Motor neuron (in vitro differentiated cells): Measurements from ENCODE around the gene LPIN3. TPM values are rescaled to one million over a fixed set of nuclear protein-coding genes. Genes with fewer than 3 reads are reported as not detected.
A peak's percentile ranks its signal among the peaks of the same experiment; 100 is the strongest.

Experiments used
- ATAC-seq, 8 experiments: fragments of 200-7000 bp; cut with Tn5 transposase; replicated peaks in 6 of 8; 2 replicates each; pipeline ENCODE4 v1.8.0; 2021; ENCODE audit warnings: mild to moderate bottlenecking in 8 of 8, moderate library complexity in 8 of 8
- H3K27ac ChIP-seq, 2 donors: fragments of 250-450 bp; sonication (Bioruptor Pico); 2 replicates each; pipeline ENCODE4 v1.9.0; 2021; ENCODE audit warnings: antibody characterized with exemption in 2 of 2, mild to moderate bottlenecking in 2 of 2, moderate library complexity in 1 of 2
- H3K4me1 ChIP-seq, 2 donors: fragments of 250-450 bp; sonication (Bioruptor Pico); replicated peaks in 1 of 2; 2 replicates each; pipeline ENCODE4 v1.6.1; 2021; ENCODE audit warnings: antibody characterized with exemption in 2 of 2, mild to moderate bottlenecking in 2 of 2, moderate library complexity in 1 of 2
- H3K4me3 ChIP-seq, 5 donors: fragments of 250-450 bp; sonication (Bioruptor Pico); 2 replicates each; pipeline ENCODE4 v1.9.0; 2021; ENCODE audit warnings: antibody characterized with exemption in 5 of 5, mild to moderate bottlenecking in 5 of 5, moderate library complexity in 4 of 5
- WGBS, 10 experiments: fragments of 450-650 bp; shearing (Covaris generic); methylation state at CpG; one replicate each; pipeline ENCODE4 v1.0.0; 2022; 5-methylcytosine and 5-hydroxymethylcytosine counted together
- in situ Hi-C, 9 experiments: fragments of 400-800 bp; cut with MboI; loops; one replicate each; pipeline ENCODE4 v1.15.0; 2021; ENCODE audit warnings: low sequenced_read_pairs in 9 of 9, low pct_unique_long_range_greater_than_20kb in 2 of 9; ENCODE audit not compliant: unreplicated experiment in 9 of 9
- total RNA-seq, 8 experiments: library from RNA; unstranded; fragments of 300-600 nt; gene quantifications; 2 replicates each; pipeline versions ENCODE4 v1.2.3 to v1.2.4, GENCODE V29; 2022

LPIN3 gene
- total RNA-seq, 8 experiments from 2014 or later = 0.43 to 21.1 (median 1.9) TPM

GRCh38 chr20:41358230-41358629, 17.6 kb downstream of the LPIN3 start:
- no peak overlapping the region for H3K27ac ChIP-seq
- in situ Hi-C loops = no loop called here
- WGBS, 10 experiments = 67 to 100% (median 97%) methylated on average over 1 to 3 of the region's 9 CpGs; no CpG with 5 or more reads in 4 of the 10 experiments
- ATAC-seq = no peak
- no peaks in the 10 kb centered on the region for H3K4me1 ChIP-seq
- H3K4me3 ChIP-seq = no peak overlapping the region

DNA sequence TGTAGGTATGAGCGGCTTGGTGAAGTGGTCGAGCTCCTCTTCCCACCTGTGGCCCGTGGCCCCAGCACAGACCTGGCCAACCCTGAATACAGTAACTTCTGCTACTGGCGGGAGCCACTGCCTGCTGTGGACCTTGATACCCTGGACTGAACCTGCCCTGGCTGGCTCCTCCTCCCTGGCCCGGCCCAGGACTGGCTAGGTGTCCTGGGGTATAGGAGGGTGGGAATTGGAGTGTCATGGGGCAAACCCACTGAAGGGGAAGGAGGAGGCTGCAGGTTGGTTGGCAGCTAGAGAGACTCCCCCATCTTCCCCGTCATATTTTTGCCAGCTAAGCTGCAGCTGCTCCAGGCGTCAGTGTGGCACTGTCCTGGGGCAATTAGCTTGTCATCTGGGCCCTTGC, 18.1 kb downstream of the LPIN3 start:
- no peak overlapping the region for H3K27ac ChIP-seq
- no peak overlapping the region for H3K4me3 ChIP-seq
- no peaks in the 10 kb centered on the region for H3K4me1 ChIP-seq
- in situ Hi-C loops = no loop called here
- 80 to 100% (median 90%) methylated on average over 1 to 4 of the region's 7 CpGs; no CpG with 5 or more reads in 4 of the 10 experiments for WGBS, 10 experiments
- ATAC-seq = no peak

GRCh38 chr20:41359541-41360011, 19.0 kb downstream of the LPIN3 start:
- Histone ChIP-seq H3K4me1 (no peaks in the 10 kb centered on the region), H3K27ac (no peak overlapping the region), H3K4me3 (no peak overlapping the region)
- no peak for ATAC-seq
- 74 to 96% (median 82%) methylated on average over 1 to 5 of the region's 9 CpGs; no CpG with 5 or more reads in 5 of the 10 experiments for WGBS, 10 experiments
- in situ Hi-C loops = no loop called here

DNA sequence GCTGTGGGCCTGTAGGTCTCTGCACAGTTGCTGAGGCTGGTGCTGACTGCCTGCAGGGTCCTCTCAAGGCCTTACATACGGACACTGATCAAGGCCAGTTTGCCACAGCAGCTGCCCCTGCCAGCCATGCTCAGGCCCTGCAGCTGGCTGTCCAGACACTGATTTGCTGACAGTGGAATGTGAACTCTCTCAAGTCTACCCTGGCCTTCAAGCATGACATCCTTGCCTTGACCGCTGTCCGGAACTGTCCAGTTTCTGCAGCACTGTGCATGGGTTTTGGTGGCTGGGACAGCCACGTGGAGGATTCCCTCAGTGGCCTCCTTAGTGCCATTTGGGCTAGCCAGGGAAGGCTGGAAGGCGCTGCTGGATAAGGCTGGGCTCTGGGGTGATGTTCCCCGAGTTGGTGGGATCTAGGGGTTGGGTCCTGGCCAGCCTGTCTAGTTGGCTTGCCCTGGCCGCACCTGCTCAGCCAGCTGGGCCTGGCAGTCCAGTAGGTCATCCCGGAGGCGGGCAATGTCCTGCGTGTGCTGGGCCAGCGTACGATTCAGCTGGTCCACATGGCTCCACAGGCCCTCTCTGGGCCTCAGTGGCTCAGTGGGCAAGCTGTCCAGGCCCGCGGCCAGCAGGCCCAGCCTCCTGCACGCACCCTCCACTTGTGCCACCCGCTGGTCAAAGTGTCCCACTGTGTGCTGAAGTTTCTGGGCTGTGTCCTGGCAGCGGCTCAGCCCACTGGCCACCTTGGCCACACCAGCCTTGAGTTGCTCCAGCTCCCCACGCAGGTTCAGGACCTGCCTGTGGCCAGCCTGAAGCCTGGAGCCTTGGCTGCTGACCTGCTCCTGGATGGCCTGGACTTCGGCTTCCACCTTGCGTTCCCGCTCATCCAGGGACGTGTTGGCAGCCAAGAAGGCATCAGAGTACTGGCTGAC, 20.5 kb downstream of the LPIN3 start:
- H3K27ac ChIP-seq = no peak overlapping the region
- WGBS, 10 experiments = 80 to 92% (median 90%) methylated on average over 2 to 7 of the region's 22 CpGs; no CpG with 5 or more reads in 6 of the 10 experiments
- H3K4me3 ChIP-seq = no peak overlapping the region
- in situ Hi-C loops = no loop called here
- H3K4me1 ChIP-seq = no peaks in the 10 kb centered on the region
- no peak for ATAC-seq

DNA sequence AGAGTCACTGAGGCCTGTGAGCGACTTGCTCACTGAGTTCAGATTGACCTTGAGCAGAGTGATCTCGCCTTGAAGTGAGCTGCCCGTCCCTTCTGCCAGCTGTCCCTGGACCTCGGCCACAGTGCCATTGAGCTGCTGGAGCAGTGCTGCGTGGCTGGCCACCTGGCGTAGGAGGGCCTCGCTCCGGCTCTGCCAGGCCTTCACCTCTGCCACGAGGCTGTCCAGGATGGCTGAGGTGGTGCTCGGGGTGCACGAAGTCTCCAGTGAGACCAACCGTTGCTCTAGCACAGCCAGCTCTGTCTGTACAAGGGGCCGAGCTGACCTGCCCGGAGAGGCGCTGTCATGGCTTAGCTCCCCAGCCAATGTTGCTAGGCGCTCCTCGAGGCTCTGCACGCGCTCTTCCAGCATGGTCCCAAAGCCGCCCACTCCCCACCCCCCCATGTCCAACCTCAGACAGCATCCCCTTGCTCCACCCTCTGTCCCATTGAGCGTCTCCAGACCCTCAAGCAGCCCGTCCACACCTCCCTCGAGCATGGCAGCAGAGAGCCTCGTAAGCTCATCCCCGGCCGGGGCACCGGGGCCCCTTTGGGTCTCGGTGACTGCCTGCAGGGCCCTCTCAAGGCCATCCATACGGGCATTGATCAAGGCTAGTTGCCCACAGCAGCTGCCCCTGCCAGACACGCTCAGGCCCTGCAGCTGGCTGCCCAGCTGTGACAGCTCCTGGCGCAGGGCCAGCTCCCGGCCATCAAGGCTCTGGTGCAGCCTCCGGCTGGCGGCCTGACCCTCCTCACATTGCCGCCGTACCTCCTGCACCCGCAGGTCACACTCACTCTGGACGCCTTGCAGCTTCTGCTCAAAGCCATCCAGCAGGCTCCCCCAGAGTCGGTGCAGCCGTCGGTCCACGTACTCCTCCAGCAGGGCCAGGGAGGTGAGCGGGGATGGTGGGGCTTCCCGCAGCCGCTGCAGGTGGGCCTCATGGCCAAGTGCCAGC, 21.4 kb downstream of the LPIN3 start:
- in situ Hi-C loops = no loop called here
- H3K27ac ChIP-seq = no peak overlapping the region
- 60 to 82% (median 82%) methylated on average over 3 to 12 of the region's 45 CpGs; no CpG with 5 or more reads in 7 of the 10 experiments for WGBS, 10 experiments
- no peak overlapping the region for H3K4me3 ChIP-seq
- ATAC-seq = no peak
- H3K4me1 ChIP-seq = no peaks in the 10 kb centered on the region

DNA sequence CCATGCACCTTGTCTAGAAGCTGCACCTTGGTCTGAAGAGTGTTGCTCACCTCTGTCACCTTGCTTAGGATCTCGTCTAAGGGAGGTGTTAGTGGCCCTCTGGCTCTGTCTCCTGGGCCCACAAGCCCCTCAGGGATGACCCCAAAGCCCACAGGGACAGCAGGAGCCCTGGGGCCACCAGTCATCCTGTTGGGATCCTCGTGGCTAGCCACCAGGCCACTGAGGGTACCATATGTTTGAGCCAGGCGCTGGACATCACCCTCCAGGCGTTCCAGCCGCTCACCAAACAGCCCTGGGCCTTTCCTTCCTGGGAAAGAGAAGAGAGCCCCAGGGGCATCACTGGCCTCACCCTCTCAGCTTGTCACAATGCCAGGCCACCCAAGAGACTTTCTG, 22.1 kb downstream of the LPIN3 start:
- H3K4me3 ChIP-seq = no peak overlapping the region
- no peaks in the 10 kb centered on the region for H3K4me1 ChIP-seq
- ATAC-seq = no peak
- in situ Hi-C loops = no loop called here
- 83 to 100% (median 100%) methylated on average over 1 to 3 of the region's 5 CpGs; no CpG with 5 or more reads in 6 of the 10 experiments for WGBS, 10 experiments
- H3K27ac ChIP-seq = no peak overlapping the region

- WGBS, 10 experiments = 0 to 100% (median 67%) methylated on average over 1 to 5 of the region's 7 CpGs; no CpG with 5 or more reads in 6 of the 10 experiments
- Histone ChIP-seq H3K4me3 (no peak overlapping the region), H3K27ac (no peak overlapping the region), H3K4me1 (no peaks in the 10 kb centered on the region)
- in situ Hi-C loops = no loop called here
- ATAC-seq = no peak
These were observed 23.0 kb downstream of the LPIN3 start for GRCh38 chr20:41363601-41364000.

DNA sequence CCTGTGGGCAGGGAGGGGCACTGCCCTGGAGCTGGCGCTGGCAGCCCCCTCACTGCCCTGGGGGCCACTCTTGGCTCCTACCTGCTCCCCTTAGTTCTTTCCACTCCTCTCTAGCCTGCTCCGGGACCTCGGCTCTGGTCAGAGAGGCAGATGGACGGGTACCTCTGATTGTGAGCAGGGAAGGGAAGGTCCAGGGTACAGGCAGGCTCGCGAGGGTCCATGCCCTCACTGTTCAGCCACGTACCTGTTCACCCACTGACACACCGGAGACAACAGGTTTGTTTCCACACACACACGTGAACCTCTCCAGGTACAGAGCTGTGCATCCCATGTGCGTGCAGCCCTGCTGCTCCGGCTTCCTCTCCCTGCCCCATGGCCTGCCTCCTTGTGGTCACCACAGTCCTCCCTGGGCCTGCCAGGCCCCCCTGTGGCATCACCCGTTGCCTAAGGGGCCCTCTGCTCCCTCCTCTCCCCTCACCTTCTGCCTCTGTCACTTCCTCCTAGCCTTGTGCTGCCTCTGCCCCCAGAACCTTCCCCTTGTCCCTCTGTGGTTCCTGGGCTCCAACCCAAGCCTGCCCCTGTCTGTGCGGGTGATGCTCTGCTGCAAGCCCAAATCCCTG, 23.7 kb downstream of the LPIN3 start:
- in situ Hi-C loops = no loop called here
- Histone ChIP-seq H3K27ac (no peak overlapping the region), H3K4me1 (no peaks in the 10 kb centered on the region), H3K4me3 (no peak overlapping the region)
- 60 to 100% (median 92%) methylated on average over 1 to 6 of the region's 13 CpGs; no CpG with 5 or more reads in 7 of the 10 experiments for WGBS, 10 experiments
- ATAC-seq = no peak

DNA sequence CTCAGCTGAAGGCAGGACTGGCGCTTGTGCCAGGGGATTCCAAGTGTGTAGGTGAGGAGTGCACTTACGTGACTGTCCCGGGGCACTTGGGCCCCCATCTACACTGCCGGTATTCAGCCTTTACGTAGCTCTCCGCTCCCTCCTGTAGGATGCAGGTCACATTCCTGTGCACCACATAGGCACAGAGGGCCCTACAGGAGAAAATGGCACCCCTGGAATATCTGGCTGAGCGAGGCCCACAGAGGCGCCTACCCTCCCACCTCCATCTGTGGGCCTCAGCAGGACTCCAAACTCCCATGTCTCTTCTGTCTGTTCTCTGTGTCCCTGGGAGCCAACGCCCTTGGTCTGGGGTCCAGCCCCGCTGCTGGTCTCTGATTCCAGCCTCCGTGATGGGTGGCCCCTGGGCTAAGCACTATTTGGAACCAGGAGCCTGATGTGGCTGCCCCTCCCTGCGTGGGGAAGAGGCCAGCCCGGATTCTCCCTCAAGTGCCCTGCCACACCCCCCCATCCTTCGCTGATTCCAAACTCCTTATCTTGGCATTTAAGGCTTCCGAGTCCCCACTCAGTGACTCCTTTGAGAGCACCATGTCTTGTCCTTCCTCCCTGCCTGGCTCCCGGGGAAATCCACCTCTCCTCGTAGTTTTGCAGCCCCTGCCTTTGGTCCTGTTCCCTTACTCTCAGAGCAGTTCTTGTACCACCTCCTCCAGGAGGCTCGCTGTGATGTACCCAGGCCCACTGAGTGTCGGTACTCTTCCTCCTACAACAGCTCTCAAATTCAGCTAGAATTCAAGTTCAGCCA, 24.5 kb downstream of the LPIN3 start:
- 37 to 84% (median 59%) methylated on average over 2 to 7 of the region's 19 CpGs; no CpG with 5 or more reads in 6 of the 10 experiments for WGBS, 10 experiments
- Histone ChIP-seq H3K4me3 (peak overlapping the region in 1 of 5 donors; percentile 43), H3K4me1 (no peaks in the 10 kb centered on the region), H3K27ac (no peak overlapping the region)
- ATAC-seq = no peak
- in situ Hi-C loops = no loop called here

DNA sequence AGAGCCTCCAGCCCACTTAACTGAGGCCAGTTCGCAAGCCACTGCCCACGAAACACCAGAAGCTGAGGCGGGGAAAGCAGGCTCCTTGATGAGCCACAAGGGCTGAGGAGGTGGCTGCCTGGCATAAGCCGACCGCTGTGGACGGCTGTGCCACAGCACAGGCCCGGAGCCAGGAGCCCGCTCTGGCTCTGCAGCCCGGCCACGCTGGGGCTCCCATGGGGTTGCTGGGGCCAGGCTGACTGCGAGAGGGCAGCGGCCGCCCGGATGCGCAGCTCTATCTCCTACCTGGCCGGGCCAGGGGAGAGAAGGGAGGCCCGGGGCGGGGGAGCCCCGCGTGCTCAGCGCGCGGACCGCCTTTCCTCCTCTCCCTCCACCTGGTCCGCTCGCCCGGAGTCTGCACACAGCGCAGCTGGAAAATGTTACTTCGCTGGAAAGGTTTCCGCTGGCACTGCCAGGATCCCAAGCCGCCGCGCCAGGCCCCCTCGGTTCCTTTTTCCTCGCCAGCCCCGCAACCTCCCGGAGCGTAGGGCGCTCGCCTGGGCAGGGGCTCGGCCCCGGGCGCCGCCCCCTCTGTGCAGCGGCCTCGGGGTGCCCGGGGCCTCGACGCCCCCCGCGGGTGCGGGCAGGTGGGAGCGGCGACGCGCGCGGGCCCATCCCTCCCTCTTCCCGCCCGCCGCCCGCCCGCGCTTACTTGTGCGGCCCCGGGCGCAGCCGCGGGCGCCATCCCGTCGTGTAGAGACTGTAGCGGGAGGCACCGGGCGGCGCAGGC, 25.3 kb downstream of the LPIN3 start:
- Histone ChIP-seq H3K4me1 (no peaks in the 10 kb centered on the region), H3K27ac (no peak overlapping the region), H3K4me3 (peak overlapping the region; percentile 36 to 43 (median 39))
- peak; percentile 26 to 75 (median 67) for ATAC-seq
- in situ Hi-C loops = no loop called here
- 0 to 30% (median 21%) methylated on average over 1 to 7 of the region's 76 CpGs; no CpG with 5 or more reads in 7 of the 10 experiments for WGBS, 10 experiments

- ATAC-seq = peak; percentile 35 to 83 (median 78)
- Histone ChIP-seq H3K4me1 (no peaks in the 10 kb centered on the region), H3K4me3 (peak within 1 kb of the TSS; percentile 36 to 43 (median 39)), H3K27ac (no peak within 1 kb of the TSS)
- in situ Hi-C loops = no loop called here
- WGBS, 10 experiments = 0 to 100% (median 70%) methylated on average over 2 to 4 of the region's 93 CpGs; no CpG with 5 or more reads in 7 of the 10 experiments
These were observed 26.1 kb downstream of the LPIN3 start, which contains the start of gene EMILIN3 for GRCh38 chr20:41366546-41367392. Gene EMILIN3, minus strand, starts transcription at chr20:41366818. Its CDS starts 184 bp downstream, at chr20:41366634.
